GM19099 (cell line): ENCODE data around the gene TEKT2.

Experiments used
- POLR2A ChIP-seq: IDR thresholded peaks from 3 replicates; pipeline ENCODE4 v1.6.1; 2011; ENCODE audit warnings: low read depth; ENCODE audit not compliant: insufficient read length; ENCODE audit errors: extremely low read depth

TEKT2 gene

DNA sequence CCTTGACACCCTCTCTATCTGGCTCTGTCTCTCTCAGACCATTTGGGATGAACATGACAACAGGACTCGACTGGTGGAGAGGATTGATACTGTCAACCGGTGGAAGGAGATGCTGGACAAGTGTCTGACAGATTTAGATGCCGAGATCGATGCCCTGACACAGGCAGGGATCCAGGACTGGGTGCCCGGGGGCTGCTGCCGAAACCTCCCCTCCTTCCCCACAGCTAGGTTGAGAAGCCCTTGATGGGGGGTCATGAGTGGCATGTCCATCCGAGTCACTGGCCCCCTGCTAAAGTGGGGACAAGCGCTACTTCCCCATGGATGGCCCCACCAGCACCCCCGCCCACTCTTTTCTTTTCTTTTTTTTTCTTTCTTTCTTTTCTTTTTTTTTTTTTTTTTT is 1.2 kb downstream of the TEKT2 start:
- TF ChIP-seq POLR2A: no peak

- TF ChIP-seq POLR2A: no peak
Measured at GRCh38 chr1:36085686-36086526, 2.0 kb downstream of the TEKT2 start.

GRCh38 chr1:36086529-36087232 is 2.8 kb downstream of the TEKT2 start:
- no peak for TF ChIP-seq POLR2A

- no peak for TF ChIP-seq POLR2A
Measured at GRCh38 chr1:36087233-36088123, 3.6 kb downstream of the TEKT2 start.

DNA sequence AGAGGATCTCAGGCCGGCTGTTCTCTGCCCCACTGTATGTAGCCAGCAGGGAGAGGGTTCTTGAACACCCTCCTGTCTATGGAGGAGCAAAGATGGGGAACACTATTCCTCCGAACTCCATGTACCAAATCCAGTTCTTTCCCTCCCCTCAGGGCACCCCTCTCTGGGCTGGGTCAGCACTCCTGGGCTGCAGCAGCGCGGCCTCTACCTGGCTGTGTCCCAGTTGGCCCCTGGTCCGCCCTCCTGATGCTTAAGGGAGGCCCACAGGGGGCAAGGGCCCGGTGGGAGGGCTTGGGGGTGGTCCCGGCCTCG is 4.3 kb downstream of the TEKT2 start:
- no peak for TF ChIP-seq POLR2A

GRCh38 chr1:36088577-36089392 is 4.9 kb downstream of the TEKT2 start, which contains the start of gene ADPRS:
Gene ADPRS (plus strand): TSS chr1:36088892. CDS start chr1:36088905, 13 bp downstream.
- peak; percentile 98 for TF ChIP-seq POLR2A

GRCh38 chr1:36089393-36090121 is 5.7 kb downstream of the TEKT2 start:
- TF ChIP-seq POLR2A: peak; percentile 26

DNA sequence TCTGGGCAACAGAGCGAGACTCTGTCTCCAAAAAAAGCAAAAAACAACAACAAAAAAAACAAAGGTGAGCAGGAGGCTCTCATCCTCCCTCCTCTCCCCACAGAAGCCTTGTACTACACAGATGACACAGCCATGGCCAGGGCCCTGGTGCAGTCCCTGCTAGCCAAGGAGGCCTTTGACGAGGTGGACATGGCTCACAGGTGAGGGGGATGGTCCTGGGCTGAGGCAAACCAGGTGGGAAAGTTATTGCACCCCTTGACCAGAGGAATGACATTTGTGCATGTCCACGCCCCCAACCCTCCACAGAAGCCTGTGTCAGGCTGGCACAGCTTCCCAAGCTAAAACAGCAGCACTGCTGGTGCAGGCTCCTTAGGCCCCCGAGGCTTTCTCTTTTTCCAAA is 7.2 kb downstream of the TEKT2 start:
- no peak for TF ChIP-seq POLR2A

DNA sequence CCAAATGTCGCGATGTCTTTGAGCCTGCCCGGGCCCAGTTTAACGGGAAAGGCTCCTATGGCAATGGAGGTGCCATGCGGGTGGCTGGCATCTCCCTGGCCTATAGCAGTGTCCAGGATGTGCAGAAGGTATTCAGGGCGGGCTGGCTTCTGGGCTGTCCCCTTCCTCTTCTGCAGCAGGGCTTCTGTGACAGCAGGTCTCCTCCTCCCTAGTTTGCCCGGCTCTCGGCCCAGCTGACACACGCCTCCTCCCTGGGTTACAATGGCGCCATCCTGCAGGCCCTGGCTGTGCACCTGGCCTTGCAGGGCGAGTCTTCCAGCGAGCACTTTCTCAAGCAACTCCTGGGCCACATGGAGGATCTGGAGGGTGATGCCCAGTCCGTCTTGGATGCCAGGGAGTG is 7.8 kb downstream of the TEKT2 start:
- TF ChIP-seq POLR2A: no peak

DNA sequence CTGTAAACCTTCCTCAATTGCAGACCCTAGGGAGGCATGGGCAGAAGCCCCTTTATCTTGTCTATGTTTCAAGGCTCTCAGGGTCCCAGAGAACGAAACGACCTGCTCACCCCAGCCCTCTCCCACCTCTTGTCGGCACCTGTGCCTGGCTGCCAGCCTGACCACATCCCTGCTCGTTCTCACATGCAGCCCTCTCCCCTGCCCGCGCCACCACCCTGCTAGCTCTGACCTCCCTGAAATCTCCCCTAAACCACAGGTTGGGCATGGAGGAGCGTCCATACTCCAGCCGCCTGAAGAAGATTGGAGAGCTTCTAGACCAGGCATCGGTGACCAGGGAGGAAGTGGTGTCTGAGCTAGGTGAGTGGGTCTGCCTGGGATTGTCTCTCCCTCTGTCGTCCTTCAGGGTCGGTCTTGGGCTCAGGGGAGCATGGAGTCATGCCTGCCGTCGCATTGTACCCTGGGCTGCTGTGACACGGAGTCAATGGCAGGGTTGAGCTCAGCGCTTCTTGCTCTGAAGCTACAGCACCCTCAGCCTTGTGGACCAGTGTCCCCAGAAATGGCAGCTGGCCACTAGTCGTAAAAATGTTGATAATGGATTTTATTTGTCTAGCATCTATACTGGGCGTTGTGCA is 8.4 kb downstream of the TEKT2 start:
- TF ChIP-seq POLR2A: no peak

GRCh38 chr1:36092798-36093185 is 8.9 kb downstream of the TEKT2 start:
- no peak for TF ChIP-seq POLR2A

DNA sequence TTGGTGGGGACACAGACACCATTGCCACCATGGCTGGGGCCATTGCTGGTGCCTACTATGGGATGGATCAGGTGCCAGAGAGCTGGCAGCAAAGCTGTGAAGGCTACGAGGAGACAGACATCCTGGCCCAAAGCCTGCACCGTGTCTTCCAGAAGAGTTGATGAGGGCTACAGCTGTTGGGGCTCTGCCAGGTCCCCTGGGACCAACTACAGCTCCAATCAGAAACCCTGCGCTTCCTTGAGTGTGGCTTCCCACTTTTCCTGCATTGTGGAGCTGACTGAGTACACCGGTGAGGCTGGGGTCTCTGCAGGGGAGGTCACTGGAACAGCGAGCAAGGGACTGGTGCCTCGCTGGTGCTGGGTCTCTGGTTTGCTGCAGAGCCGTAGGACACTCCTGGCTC is 9.3 kb downstream of the TEKT2 start:
- no peak for TF ChIP-seq POLR2A

DNA sequence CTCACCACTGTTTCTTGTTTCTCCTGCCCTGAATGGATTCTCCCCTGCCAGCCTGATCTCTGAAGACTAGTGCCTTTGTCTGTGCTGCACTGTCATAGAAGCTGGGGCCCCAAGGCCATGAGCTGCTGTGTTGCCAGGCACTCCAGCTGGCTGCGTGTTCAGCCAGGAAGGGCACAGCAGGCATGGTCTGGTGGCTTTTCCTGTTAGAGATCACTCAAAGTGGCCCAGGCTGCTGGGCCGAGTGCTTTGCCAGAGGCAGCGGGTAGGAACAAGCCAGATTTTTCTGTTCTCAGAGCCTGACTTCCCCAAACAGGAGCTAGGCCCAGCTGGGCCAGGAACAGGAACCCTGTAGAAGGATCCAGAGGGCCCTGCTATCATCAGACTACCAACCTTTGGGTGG is 10.0 kb downstream of the TEKT2 start:
- TF ChIP-seq POLR2A: no peak
